ENCODE data around the gene FMO2.
A peak's percentile ranks its signal among the peaks of the same experiment; 100 is the strongest.
"Not testable (repeated sequence)": the region's sequence is repeated elsewhere in the genome, so short reads cannot be mapped to it uniquely, and the experiment has no call there.

Gene FMO2

GRCh38 chr1:171233183-171233582, 48.1 kb downstream of the FMO2 start:
- no peak for DNase-seq (ENCODE audit: extremely low spot score)
- ChIA-PET CTCF (interaction anchor here (1.4 to 1.5 kb wide), 2 partner anchors 12 to 18 kb away, joined by 3 to 5 read pairs; no protein-coding TSS in a partner anchor), POLR2A (no interaction called here)
- TF ChIP-seq CTCF (IDR thresholded peaks at IDR 0.05; ENCODE audit: control extremely low read depth, extremely low read depth, low read depth, missing control alignments): no peak

DNA sequence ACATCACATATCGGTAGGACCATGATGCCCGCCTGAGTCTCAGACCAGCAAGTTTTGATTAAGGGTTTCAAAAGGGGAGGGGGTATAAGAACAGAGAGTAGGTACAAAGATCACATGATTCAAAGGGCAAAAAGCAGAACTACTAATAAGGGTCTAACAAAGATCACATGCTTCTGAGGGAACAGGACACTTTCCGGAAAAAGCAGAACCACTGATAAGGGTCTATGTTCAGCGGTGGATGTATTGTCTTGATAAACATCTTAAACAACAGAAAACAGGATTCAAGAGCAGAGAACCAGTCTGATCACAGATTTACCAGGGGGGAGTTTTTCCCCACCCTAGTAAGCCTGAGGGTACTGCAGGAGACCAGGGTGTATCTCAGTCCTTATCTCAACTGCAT, 51.1 kb downstream of the FMO2 start:
- POLR2A ChIA-PET; DNase-seq (ENCODE audit: extremely low spot score): not testable (repeated sequence)
- CTCF ChIA-PET: interaction anchor here (1.3 kb wide), 1 partner anchor 9 kb away, joined by 7 read pairs; no protein-coding TSS in a partner anchor

DNA sequence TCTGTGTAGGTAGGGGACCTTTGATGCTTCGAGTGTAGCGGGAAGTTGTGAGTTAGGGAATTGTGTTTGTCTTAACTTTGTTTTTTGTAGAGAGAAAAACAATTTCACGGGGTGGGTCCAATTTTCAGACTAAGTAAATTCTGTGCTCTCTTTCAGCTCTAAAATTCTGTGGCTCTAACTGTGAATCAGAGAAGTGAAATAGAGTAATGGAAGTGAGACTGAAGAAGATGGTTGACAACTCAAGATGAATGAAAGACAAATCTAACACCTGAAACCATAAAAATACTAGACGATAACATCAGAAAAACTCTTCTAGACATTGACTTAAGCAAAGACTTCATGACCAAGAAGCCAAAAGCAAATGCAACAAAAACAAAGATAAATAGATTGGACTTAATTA, 58.8 kb downstream of the FMO2 start:
- TF ChIP-seq CTCF (IDR thresholded peaks at IDR 0.05; ENCODE audit: control extremely low read depth, extremely low read depth, low read depth, missing control alignments): no peak
- CTCF ChIA-PET: interaction anchor here (1.4 to 8.3 kb wide), 3 partner anchors 14 to 69 kb away, joined by 7 to 76 read pairs (median 13); partner anchors contain the start of gene FMO4
- POLR2A ChIA-PET: no interaction called here
- DNase-seq (ENCODE audit: extremely low spot score): no peak

GRCh38 chr1:171245458-171246064, 60.5 kb downstream of the FMO2 start:
- ChIA-PET CTCF (interaction anchor here (0.6 to 8.3 kb wide), 18 partner anchors 8 to 144 kb away, joined by 3 to 76 read pairs (median 5); partner anchors contain the start of genes FMO2 and FMO4), POLR2A (no interaction called here)
- peak; percentile 71 for TF ChIP-seq CTCF (IDR thresholded peaks at IDR 0.05; ENCODE audit: control extremely low read depth, extremely low read depth, low read depth, missing control alignments)
- DNase-seq (ENCODE audit: extremely low spot score): peak; percentile 38

- CTCF ChIA-PET: interaction anchor here (1.3 to 8.3 kb wide), 3 partner anchors 10 to 66 kb away, joined by 4 to 76 read pairs (median 32); partner anchors contain the start of gene FMO4
- no peak for DNase-seq (ENCODE audit: extremely low spot score)
- no peak for TF ChIP-seq CTCF (IDR thresholded peaks at IDR 0.05; ENCODE audit: control extremely low read depth, extremely low read depth, low read depth, missing control alignments)
- POLR2A ChIA-PET: no interaction called here
Measured at GRCh38 chr1:171247501-171247900, 62.4 kb downstream of the FMO2 start.

DNA sequence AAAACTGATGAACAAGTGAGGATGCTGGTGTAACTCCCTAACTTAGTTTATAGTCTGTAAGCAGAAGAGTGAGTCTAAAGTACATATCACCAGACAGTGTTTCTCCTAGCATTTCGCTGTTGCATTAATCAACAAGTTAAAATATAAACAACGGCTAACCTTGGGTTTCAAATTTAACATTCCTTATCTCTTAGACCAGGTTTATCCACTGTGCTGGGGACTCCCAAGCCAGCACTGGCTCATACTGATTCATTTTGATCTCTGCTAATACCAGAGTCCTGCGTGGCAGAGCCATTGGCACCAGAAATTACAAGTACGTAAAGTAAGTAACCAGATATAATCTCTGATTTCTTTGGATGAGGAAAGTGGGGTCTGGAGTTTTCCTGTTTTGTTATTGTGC, 63.2 kb downstream of the FMO2 start, which contains the start of gene FMO1:
Gene FMO1 (plus strand): TSS at position 193 of the 400 bp plus-strand sequence. CDS start 9,594 bp downstream, outside the sequence.
- ChIA-PET CTCF (interaction anchor here (1.3 to 8.3 kb wide), 3 partner anchors 10 to 65 kb away, joined by 4 to 76 read pairs (median 32); partner anchors contain the start of gene FMO4), POLR2A (no interaction called here)
- TF ChIP-seq CTCF (IDR thresholded peaks at IDR 0.05; ENCODE audit: control extremely low read depth, extremely low read depth, low read depth, missing control alignments): no peak
- no peak for DNase-seq (ENCODE audit: extremely low spot score)

DNA sequence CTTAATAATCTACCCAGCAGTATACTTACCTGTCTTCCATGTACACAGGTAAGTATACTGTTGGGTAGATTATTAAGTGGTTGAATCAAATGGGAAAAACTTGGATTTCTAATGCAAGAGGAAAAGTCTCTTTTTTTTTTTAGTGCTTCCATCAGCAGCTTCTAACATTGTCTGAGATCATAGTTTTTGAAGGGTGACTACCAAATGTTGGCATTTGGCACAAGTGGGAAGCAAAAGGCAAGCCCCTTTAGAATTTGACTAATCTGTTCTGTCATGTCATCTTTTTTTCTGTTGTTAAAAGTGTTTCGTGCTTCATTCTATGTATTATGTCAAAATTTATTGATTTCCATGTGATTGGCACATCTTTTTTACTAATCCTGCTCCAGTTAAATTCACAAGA, 63.7 kb downstream of the FMO2 start:
- ChIA-PET POLR2A (no interaction called here), CTCF (interaction anchor here (5.1 to 8.3 kb wide), 2 partner anchors 21 to 64 kb away, joined by 32 to 76 read pairs; partner anchors contain the start of gene FMO4)
- no peak for DNase-seq (ENCODE audit: extremely low spot score)
- no peak for TF ChIP-seq CTCF (IDR thresholded peaks at IDR 0.05; ENCODE audit: control extremely low read depth, extremely low read depth, low read depth, missing control alignments)

All from GM10248 (cell line).